ENCODE data around the gene EGFL7. TPM values are rescaled to one million over a fixed set of nuclear protein-coding genes. Genes with fewer than 3 reads are reported as not detected.
A peak's percentile ranks its signal among the peaks of the same experiment; 100 is the strongest.

Gene EGFL7
- total RNA-seq, 6 experiments from 2014 or later, result 26.7 to 54.2 (median 45.8) TPM

- DNase-seq, result peak in 2 of 3 donors; percentile 60 to 64
- ATAC-seq, result peak; percentile 8 to 27 (median 17)
- TF ChIP-seq CTCF (IDR thresholded peaks at IDR 0.05) (no peak), POLR2A (IDR thresholded peaks at IDR 0.05) (no peak)
Measured at GRCh38 chr9:136719195-136719880, 56.6 kb downstream of the EGFL7 start.

GRCh38 chr9:136720251-136720897 is 57.7 kb downstream of the EGFL7 start:
- Histone ChIP-seq H3K4me3 (no peak overlapping the region), H3K9me3 (no peaks in the 10 kb centered on the region), H3K4me1 (peaks cover 0 to 5% (median 0%) of the 10 kb centered on the region in 4 donors), H3K27me3 (no peaks in the 10 kb centered on the region), H3K27ac (no peak overlapping the region), H3K36me3 (peaks cover 0 to 30% (median 19%) of the 10 kb centered on the region in 4 donors)
- 73% methylated on average over 6 of the region's 20 CpGs for WGBS (ENCODE audit: insufficient coverage, low coverage, low lambda C conversion rate, missing lambda C conversion rate)
- TF ChIP-seq POLR2A (IDR thresholded peaks at IDR 0.05) (no peak), CTCF (IDR thresholded peaks at IDR 0.05) (no peak)
- intact Hi-C loops (cut with DNase I), result no loop called here
- ATAC-seq, result peak in 1 of 4 donors; percentile 1
- DNase-seq, result no peak

More at GRCh38 chr9:136719195-136719880, 56.6 kb downstream of the EGFL7 start:
- Histone ChIP-seq H3K9me3 (no peaks in the 10 kb centered on the region), H3K36me3 (peaks cover 0 to 20% (median 12%) of the 10 kb centered on the region in 4 donors), H3K27me3 (no peaks in the 10 kb centered on the region), H3K4me1 (peaks cover 0 to 5% (median 0%) of the 10 kb centered on the region in 4 donors), H3K4me3 (no peak overlapping the region), H3K27ac (no peak overlapping the region)
- WGBS (ENCODE audit: insufficient coverage, low coverage, low lambda C conversion rate, missing lambda C conversion rate), result no CpG with 5 or more reads among the region's 24 CpGs
- intact Hi-C loops (cut with DNase I), result no loop called here

- TF ChIP-seq CTCF (IDR thresholded peaks at IDR 0.05) (no peak), POLR2A (IDR thresholded peaks at IDR 0.05) (no peak)
- WGBS (ENCODE audit: insufficient coverage, low coverage, low lambda C conversion rate, missing lambda C conversion rate), result 60% methylated on average over 1 of the region's 11 CpGs
- DNase-seq (no peak), ATAC-seq (peak in 1 of 4 donors; percentile 1)
- peaks cover 0 to 9% (median under 1%) of the 10 kb centered on the region in 4 donors for H3K4me1 ChIP-seq
- H3K36me3 ChIP-seq, result peaks cover 0 to 36% (median 22%) of the 10 kb centered on the region in 4 donors
- no peak overlapping the region for H3K27ac ChIP-seq
- intact Hi-C loops (cut with DNase I), result no loop called here
- H3K4me3 ChIP-seq, result no peak overlapping the region
- no peaks in the 10 kb centered on the region for H3K9me3 ChIP-seq
- H3K27me3 ChIP-seq, result no peaks in the 10 kb centered on the region
Measured at GRCh38 chr9:136720898-136721338, 58.2 kb downstream of the EGFL7 start.

- TF ChIP-seq CTCF (IDR thresholded peaks at IDR 0.05), result no peak
- peaks cover 0 to 15% (median 4%) of the 10 kb centered on the region in 4 donors for H3K4me1 ChIP-seq
- ATAC-seq, result peak in 3 of 4 donors; percentile 6 to 17 (median 9)
- H3K27me3 ChIP-seq, result no peaks in the 10 kb centered on the region
- H3K9me3 ChIP-seq, result no peaks in the 10 kb centered on the region
- no peak overlapping the region for H3K27ac ChIP-seq
- peaks cover 0 to 39% (median 24%) of the 10 kb centered on the region in 4 donors for H3K36me3 ChIP-seq
- no peak overlapping the region for H3K4me3 ChIP-seq
- DNase-seq, result peak in 1 of 3 donors; percentile 55
- intact Hi-C loops (cut with DNase I), result no loop called here
- WGBS (ENCODE audit: insufficient coverage, low coverage, low lambda C conversion rate, missing lambda C conversion rate), result 79% methylated on average over 3 of the region's 30 CpGs
Measured at GRCh38 chr9:136721339-136722092, 58.8 kb downstream of the EGFL7 start.

MicroRNA genes within 50 kb of the gene (microRNA counts, 767-probe panel; counts per million panel counts)
- 14,621 counts per million, percentile 93 among the panel's probes with 10 or more counts for microRNA hsa-miR-126-3p

Small RNA genes within 50 kb of the gene (microRNA-seq; reads per million reads assigned to microRNA genes)
- gene MIR126, result 193,828 to 242,811 reads per million in 2 donors

Small RNA genes within 50 kb of the gene (small RNA-seq; reads per million reads assigned to genes)
- gene MIR126, result 771 to 1,245 reads per million in 2 experiments

Other genes starting within 250 kb of the EGFL7 start
- 1 to 10 TPM; 5.9 to 7.6 (median 6.0) TPM for gene INPP5E, start 223.1 kb upstream of the EGFL7 start, total RNA-seq
- gene SEC16A, start 179.9 kb upstream of the EGFL7 start, total RNA-seq, result 100 to 1,000 TPM in 2 of 6 experiments, 10 to 100 TPM in 4; 46.9 to 108 (median 72.0) TPM
- gene NOTCH1, start 116.9 kb upstream of the EGFL7 start, total RNA-seq, result 10 to 100 TPM; 17.4 to 26.2 (median 19.3) TPM
- gene AGPAT2, start 24.5 kb downstream of the EGFL7 start, total RNA-seq, result 100 to 1,000 TPM; 117 to 379 (median 184) TPM
- 1 to 10 TPM; 1.4 to 7.7 (median 5.1) TPM for gene DIPK1B, start 49.7 kb downstream of the EGFL7 start, total RNA-seq
- under 1 TPM in 4 of 6 experiments, not detected in 2; 0.23 to 0.81 (median 0.32) TPM for gene LCN10, start 80.0 kb downstream of the EGFL7 start, total RNA-seq
- under 1 TPM in 2 of 6 experiments, not detected in 4; 0.26 to 0.63 TPM for gene LCN6, start 85.6 kb downstream of the EGFL7 start, total RNA-seq
- not detected for gene LCN8, start 95.3 kb downstream of the EGFL7 start, total RNA-seq
- not detected for gene LCN15, start 101.6 kb downstream of the EGFL7 start, total RNA-seq
- 100 to 1,000 TPM in 1 of 6 experiments, 10 to 100 TPM in 5; 46.5 to 105 (median 56.7) TPM for gene TMEM141, start 128.4 kb downstream of the EGFL7 start, total RNA-seq
- gene CCDC183, start 133.4 kb downstream of the EGFL7 start, total RNA-seq, result 1 to 10 TPM in 2 of 6 experiments, under 1 TPM in 3, not detected in 1; 0.43 to 1.2 (median 0.74) TPM
- gene RABL6, start 145.0 kb downstream of the EGFL7 start, total RNA-seq, result 10 to 100 TPM in 4 of 6 experiments, 1 to 10 TPM in 2; 8.0 to 14.8 (median 12.4) TPM
- gene AJM1, start 179.6 kb downstream of the EGFL7 start, total RNA-seq, result 1 to 10 TPM; 1.7 to 2.8 (median 2.6) TPM
- gene PHPT1, start 186.5 kb downstream of the EGFL7 start, total RNA-seq, result 10 to 100 TPM; 30.5 to 66.6 (median 49.3) TPM
- 10 to 100 TPM in 4 of 6 experiments, 1 to 10 TPM in 2; 5.7 to 27.9 (median 22.5) TPM for gene MAMDC4, start 189.4 kb downstream of the EGFL7 start, total RNA-seq
- gene EDF1, start 203.4 kb downstream of the EGFL7 start, total RNA-seq, result 100 to 1,000 TPM; 216 to 486 (median 227) TPM
- 1 to 10 TPM; 5.8 to 8.8 (median 7.1) TPM for gene TRAF2, start 223.6 kb downstream of the EGFL7 start, total RNA-seq

All from right lobe of liver (tissue), 6 donors.